GM18498 (cell line): Measurements from ENCODE around the gene ANKRD22.
"Not testable (repeated sequence)": the region's sequence is repeated elsewhere in the genome, so short reads cannot be mapped to it uniquely, and the experiment has no call there.

Experiments used
- ATAC-seq: cut with Tn5 transposase; IDR thresholded peaks from one replicate; pipeline ENCODE4 v1.9.1; 2021; ENCODE audit warnings: mild to moderate bottlenecking, moderate library complexity; ENCODE audit not compliant: unreplicated experiment

Gene ANKRD22

GRCh38 chr10:88851706-88852105 lies at the start of gene ANKRD22:
Gene ANKRD22, minus strand, starts transcription at chr10:88851844. Its CDS starts 237 bp downstream, at chr10:88851607.
- ATAC-seq: no peak

GRCh38 chr10:88899886-88900285 lies 48.2 kb upstream of the ANKRD22 start:
- ATAC-seq: no peak

GRCh38 chr10:88898727-88899126 lies 47.1 kb upstream of the ANKRD22 start:
- ATAC-seq: no peak

GRCh38 chr10:88896994-88897853 lies 45.6 kb upstream of the ANKRD22 start:
- ATAC-seq: no peak

GRCh38 chr10:88896372-88896993 lies 44.8 kb upstream of the ANKRD22 start:
- ATAC-seq: no peak

GRCh38 chr10:88895250-88895649 lies 43.6 kb upstream of the ANKRD22 start:
- ATAC-seq: no peak

GRCh38 chr10:88893611-88894010 lies 42.0 kb upstream of the ANKRD22 start:
- no peak for ATAC-seq

GRCh38 chr10:88892222-88892967 lies 40.8 kb upstream of the ANKRD22 start:
- no peak for ATAC-seq

- ATAC-seq: no peak
Measured at GRCh38 chr10:88890681-88891381, 39.2 kb upstream of the ANKRD22 start.

GRCh38 chr10:88889559-88890337 lies 38.1 kb upstream of the ANKRD22 start:
- peak; percentile 87 for ATAC-seq

- ATAC-seq: no peak
Measured at GRCh38 chr10:88888810-88889445, 37.3 kb upstream of the ANKRD22 start.

GRCh38 chr10:88886557-88886956 lies 34.9 kb upstream of the ANKRD22 start:
- peak; percentile 66 for ATAC-seq

- no peak for ATAC-seq
Measured at GRCh38 chr10:88883448-88883809, 31.8 kb upstream of the ANKRD22 start.

- not testable (repeated sequence) for ATAC-seq
Measured at GRCh38 chr10:88882646-88883447, 31.2 kb upstream of the ANKRD22 start.

- no peak for ATAC-seq
Measured at GRCh38 chr10:88881922-88882645, 30.4 kb upstream of the ANKRD22 start.

GRCh38 chr10:88881320-88881719 lies 29.7 kb upstream of the ANKRD22 start:
- no peak for ATAC-seq

GRCh38 chr10:88880282-88881076 lies 28.8 kb upstream of the ANKRD22 start:
- ATAC-seq: peak; percentile 79
